ENCODE measurements around the gene FAM174B.

Gene FAM174B

DNA sequence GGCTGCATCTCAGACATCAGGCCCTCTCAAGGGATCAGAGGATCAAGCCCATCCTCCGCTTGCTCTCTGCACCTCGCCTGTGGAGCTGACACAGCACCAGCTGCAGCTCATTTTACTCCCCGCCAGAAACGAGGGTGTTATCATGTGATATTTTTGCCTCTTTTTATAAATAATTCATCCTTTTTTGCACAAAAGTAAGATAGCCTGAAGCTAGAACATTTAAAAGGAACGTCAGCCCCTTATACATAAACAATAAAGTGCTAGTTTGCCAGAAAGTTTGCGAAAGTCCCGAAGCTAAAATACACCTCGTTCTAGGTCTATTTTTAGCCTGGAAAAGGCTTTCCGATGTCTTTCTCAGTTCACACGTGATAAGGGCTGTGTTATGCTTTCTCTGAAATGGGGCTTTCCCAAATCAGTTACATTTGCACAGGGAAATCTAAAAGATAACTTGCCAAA, 9.6 kb upstream of the FAM174B start:
- TF ChIP-seq TCF12 (IDR thresholded peaks at IDR 0.05; ENCODE audit: low read depth) (no peak), RAD21 (IDR thresholded peaks at IDR 0.05; ENCODE audit: low read depth) (no peak), ZBTB7A (IDR thresholded peaks at IDR 0.05; ENCODE audit: low read depth) (no peak), YY1 (IDR thresholded peaks at IDR 0.05; ENCODE audit: low read depth) (no peak), EGR1 (IDR thresholded peaks at IDR 0.05) (no peak), EP300 (IDR thresholded peaks at IDR 0.05; ENCODE audit: borderline replicate concordance) (no peak), CREB1 (IDR thresholded peaks at IDR 0.05; ENCODE audit: low read depth) (no peak), NFIC (IDR thresholded peaks at IDR 0.05) (no peak), TEAD4 (IDR thresholded peaks at IDR 0.05) (no peak), TAF1 (IDR thresholded peaks at IDR 0.05; ENCODE audit: low read depth) (no peak), FOXM1 (IDR thresholded peaks at IDR 0.05; ENCODE audit: borderline replicate concordance, low read depth) (no peak), CEBPB (IDR thresholded peaks at IDR 0.05) (no peak)
- TF ChIP-seq, protein P1, sequence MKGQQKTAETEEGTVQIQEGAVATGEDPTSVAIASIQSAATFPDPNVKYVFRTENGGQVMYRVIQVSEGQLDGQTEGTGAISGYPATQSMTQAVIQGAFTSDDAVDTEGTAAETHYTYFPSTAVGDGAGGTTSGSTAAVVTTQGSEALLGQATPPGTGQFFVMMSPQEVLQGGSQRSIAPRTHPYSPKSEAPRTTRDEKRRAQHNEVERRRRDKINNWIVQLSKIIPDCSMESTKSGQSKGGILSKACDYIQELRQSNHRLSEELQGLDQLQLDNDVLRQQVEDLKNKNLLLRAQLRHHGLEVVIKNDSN (IDR thresholded peaks at IDR 0.05), result no peak
- TF ChIP-seq, protein P2, sequence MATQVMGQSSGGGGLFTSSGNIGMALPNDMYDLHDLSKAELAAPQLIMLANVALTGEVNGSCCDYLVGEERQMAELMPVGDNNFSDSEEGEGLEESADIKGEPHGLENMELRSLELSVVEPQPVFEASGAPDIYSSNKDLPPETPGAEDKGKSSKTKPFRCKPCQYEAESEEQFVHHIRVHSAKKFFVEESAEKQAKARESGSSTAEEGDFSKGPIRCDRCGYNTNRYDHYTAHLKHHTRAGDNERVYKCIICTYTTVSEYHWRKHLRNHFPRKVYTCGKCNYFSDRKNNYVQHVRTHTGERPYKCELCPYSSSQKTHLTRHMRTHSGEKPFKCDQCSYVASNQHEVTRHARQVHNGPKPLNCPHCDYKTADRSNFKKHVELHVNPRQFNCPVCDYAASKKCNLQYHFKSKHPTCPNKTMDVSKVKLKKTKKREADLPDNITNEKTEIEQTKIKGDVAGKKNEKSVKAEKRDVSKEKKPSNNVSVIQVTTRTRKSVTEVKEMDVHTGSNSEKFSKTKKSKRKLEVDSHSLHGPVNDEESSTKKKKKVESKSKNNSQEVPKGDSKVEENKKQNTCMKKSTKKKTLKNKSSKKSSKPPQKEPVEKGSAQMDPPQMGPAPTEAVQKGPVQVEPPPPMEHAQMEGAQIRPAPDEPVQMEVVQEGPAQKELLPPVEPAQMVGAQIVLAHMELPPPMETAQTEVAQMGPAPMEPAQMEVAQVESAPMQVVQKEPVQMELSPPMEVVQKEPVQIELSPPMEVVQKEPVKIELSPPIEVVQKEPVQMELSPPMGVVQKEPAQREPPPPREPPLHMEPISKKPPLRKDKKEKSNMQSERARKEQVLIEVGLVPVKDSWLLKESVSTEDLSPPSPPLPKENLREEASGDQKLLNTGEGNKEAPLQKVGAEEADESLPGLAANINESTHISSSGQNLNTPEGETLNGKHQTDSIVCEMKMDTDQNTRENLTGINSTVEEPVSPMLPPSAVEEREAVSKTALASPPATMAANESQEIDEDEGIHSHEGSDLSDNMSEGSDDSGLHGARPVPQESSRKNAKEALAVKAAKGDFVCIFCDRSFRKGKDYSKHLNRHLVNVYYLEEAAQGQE (IDR thresholded peaks at IDR 0.05; ENCODE audit: low read depth), result no peak
- TF ChIP-seq, protein P3, sequence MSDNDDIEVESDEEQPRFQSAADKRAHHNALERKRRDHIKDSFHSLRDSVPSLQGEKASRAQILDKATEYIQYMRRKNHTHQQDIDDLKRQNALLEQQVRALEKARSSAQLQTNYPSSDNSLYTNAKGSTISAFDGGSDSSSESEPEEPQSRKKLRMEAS (IDR thresholded peaks at IDR 0.05), result no peak

DNA sequence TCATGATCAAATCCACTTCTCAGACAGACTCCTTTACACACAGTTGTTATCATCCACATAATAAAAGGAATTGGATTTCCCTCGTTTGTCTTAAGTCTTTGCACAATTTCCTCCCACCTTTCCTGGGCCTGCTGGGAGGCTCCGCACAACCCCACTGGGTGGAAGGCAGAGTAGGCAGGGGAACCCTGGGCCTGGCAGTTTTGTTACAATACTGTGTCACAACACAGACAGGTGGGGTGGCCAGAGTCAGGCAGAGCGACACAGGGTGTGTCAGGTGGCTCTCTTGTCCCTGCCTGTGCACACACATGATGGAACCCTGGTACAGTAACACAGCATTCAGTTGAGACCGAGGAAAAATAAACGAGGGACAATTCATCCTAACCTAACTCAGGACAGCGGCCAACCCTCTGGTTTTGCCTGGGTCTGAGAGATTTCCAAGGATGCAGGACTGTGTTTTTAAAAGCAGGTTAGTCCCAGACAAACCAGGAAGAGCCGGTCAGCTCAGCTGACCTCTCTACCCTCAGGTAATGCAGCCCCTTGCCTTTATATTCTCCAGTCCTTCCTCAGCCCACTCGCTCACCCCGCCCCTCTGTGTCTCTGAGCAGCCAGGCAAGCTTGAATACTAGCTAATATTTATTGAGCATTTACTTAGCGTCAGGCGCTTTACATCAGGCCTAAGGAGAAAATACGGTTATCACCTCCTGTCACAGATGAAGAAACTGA, 8.8 kb upstream of the FAM174B start:
- no peak for TF ChIP-seq EP300 (IDR thresholded peaks at IDR 0.05; ENCODE audit: borderline replicate concordance)

DNA sequence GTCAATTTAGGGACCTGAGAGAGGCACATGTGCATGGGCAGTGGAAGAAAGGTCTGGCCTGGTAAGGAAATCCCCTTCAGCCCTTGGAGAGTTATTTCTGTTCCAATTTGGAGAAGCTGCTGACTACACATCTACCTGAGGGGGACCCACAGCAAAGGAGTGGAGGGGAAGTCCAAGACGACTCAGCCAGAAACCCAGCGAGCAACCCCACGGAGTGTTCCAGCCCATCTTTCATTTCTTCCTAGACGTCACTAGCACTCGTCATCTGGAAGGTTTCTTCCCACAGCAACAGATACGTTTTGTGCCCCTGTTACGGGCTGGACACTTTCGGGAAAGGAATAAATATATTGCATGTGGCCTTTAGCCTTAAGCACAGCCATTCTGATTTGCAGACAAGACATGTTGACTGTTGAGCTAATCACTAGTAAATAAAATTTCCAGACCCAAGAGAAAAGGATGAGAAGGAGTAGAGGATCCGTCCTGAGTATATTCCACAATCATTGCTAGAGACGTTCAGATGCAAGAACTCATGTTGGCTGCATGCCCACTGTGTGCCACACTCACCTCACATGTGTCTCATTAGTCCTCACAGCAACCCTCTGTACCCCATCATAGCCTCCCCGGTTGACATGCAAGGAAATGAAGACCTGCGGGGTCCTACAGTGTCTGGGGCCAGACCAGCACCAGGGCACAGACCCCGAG, 7.8 kb upstream of the FAM174B start:
- TF ChIP-seq TCF12 (IDR thresholded peaks at IDR 0.05; ENCODE audit: low read depth) (no peak), NFIC (IDR thresholded peaks at IDR 0.05) (no peak), ZBTB7A (IDR thresholded peaks at IDR 0.05; ENCODE audit: low read depth) (no peak), YY1 (IDR thresholded peaks at IDR 0.05; ENCODE audit: low read depth) (no peak), FOXM1 (IDR thresholded peaks at IDR 0.05; ENCODE audit: borderline replicate concordance, low read depth) (no peak)
- TF ChIP-seq, protein P3 (IDR thresholded peaks at IDR 0.05), result no peak

- TF ChIP-seq RAD21 (IDR thresholded peaks at IDR 0.05; ENCODE audit: low read depth), result no peak
- TF ChIP-seq TEAD4 (IDR thresholded peaks at IDR 0.05), result no peak
- TF ChIP-seq, protein P3 (IDR thresholded peaks at IDR 0.05), result no peak
- TF ChIP-seq ZBTB7A (IDR thresholded peaks at IDR 0.05; ENCODE audit: low read depth), result no peak
- TF ChIP-seq, protein P1 (IDR thresholded peaks at IDR 0.05), result no peak
- TF ChIP-seq TCF12 (IDR thresholded peaks at IDR 0.05; ENCODE audit: low read depth), result no peak
- no peak for TF ChIP-seq EP300 (IDR thresholded peaks at IDR 0.05; ENCODE audit: borderline replicate concordance)
- TF ChIP-seq CREB1 (IDR thresholded peaks at IDR 0.05; ENCODE audit: low read depth), result no peak
- TF ChIP-seq, protein P2 (IDR thresholded peaks at IDR 0.05; ENCODE audit: low read depth), result no peak
- no peak for TF ChIP-seq EGR1 (IDR thresholded peaks at IDR 0.05)
- no peak for TF ChIP-seq YY1 (IDR thresholded peaks at IDR 0.05; ENCODE audit: low read depth)
- TF ChIP-seq NFIC (IDR thresholded peaks at IDR 0.05), result no peak
- no peak for TF ChIP-seq FOXM1 (IDR thresholded peaks at IDR 0.05; ENCODE audit: borderline replicate concordance, low read depth)
These were observed 7.2 kb upstream of the FAM174B start for GRCh38 chr15:92662762-92663161.

DNA sequence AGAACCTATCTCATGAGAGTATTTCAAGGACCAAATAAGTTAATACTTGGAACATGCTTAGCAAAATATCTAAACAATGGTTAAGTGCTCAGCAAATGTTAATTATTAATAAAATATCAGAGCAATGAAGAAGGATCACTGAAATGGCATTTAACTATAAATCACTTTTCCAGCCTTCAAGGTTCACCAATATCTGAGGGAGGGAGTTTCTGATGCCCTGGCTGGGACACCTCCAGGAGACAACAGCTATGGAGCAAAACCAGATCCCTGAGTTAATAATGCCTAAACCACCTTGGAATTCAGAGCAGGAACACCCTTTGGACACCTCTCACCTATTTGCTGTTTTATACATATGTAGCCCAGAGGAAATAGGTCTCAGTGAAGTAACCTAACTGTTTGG, 6.4 kb upstream of the FAM174B start:
- TF ChIP-seq CEBPB (IDR thresholded peaks at IDR 0.05) (no peak), TAF1 (IDR thresholded peaks at IDR 0.05; ENCODE audit: low read depth) (no peak), TEAD4 (IDR thresholded peaks at IDR 0.05) (no peak), NFIC (IDR thresholded peaks at IDR 0.05) (no peak), ZBTB7A (IDR thresholded peaks at IDR 0.05; ENCODE audit: low read depth) (no peak), RAD21 (IDR thresholded peaks at IDR 0.05; ENCODE audit: low read depth) (no peak), EP300 (IDR thresholded peaks at IDR 0.05; ENCODE audit: borderline replicate concordance) (no peak), TCF12 (IDR thresholded peaks at IDR 0.05; ENCODE audit: low read depth) (no peak), YY1 (IDR thresholded peaks at IDR 0.05; ENCODE audit: low read depth) (no peak), CREB1 (IDR thresholded peaks at IDR 0.05; ENCODE audit: low read depth) (no peak), FOXM1 (IDR thresholded peaks at IDR 0.05; ENCODE audit: borderline replicate concordance, low read depth) (no peak), EGR1 (IDR thresholded peaks at IDR 0.05) (no peak)
- TF ChIP-seq, protein P2 (IDR thresholded peaks at IDR 0.05; ENCODE audit: low read depth), result no peak
- TF ChIP-seq, protein P1 (IDR thresholded peaks at IDR 0.05), result no peak
- TF ChIP-seq, protein P3 (IDR thresholded peaks at IDR 0.05), result no peak

All from Ishikawa (cell line).